K562 (cell line): ENCODE measurements around the gene GPR32. TPM values are rescaled to one million over a fixed set of nuclear protein-coding genes. Genes with fewer than 3 reads are reported as not detected.
A peak's percentile ranks its signal among the peaks of the same experiment; 100 is the strongest.

Experiments used
- JUNB ChIP-seq: fragments of 450-650 bp; formaldehyde crosslinking; conservative IDR thresholded peaks from 2 replicates; pipeline ENCODE4 v1.4.0; 2020; ENCODE audit warnings: mild to moderate bottlenecking
- NFYB ChIP-seq: IDR thresholded peaks from 2 replicates; pipeline ENCODE4 v1.6.1; 2011; ENCODE audit warnings: mild to moderate bottlenecking, moderate library complexity; ENCODE audit not compliant: insufficient read length; ENCODE audit errors: extremely low read depth
- PML ChIP-seq: IDR thresholded peaks from 2 replicates; pipeline ENCODE4 v1.6.1; 2012; ENCODE audit warnings: low read length, inconsistent platforms
- ZNF146 ChIP-seq: IDR thresholded peaks from one replicate; pipeline ENCODE4 v1.6.1; 2018; ENCODE audit warnings: missing compliant biosample characterization; ENCODE audit not compliant: unreplicated experiment
- ZNF717 ChIP-seq: fragments of 250-450 bp; sonication (Bioruptor Pico); IDR thresholded peaks from 2 replicates; pipeline ENCODE4 v1.5.0; 2021
- polyA plus RNA-seq, 8 experiments: library from polyadenylated mRNA; depleted of rRNA in 4 of 8; stranded (reverse) in 5 of 8; unstranded in 3 of 8; fragments of >200 nt; fragmentation: Nextera tagmentation in 2 of 8; fragmentation: Illumina TruSeq in 1 of 8; extraction: Ambion mirVana in 2 of 8; extraction: Trizol in 1 of 8; gene quantifications; 2 replicates each; pipeline versions ENCODE4 v1.2.1 to v1.2.3, GENCODE V29; 2011 to 2014; ENCODE audit warnings: inconsistent platforms in 1 of 8, missing spikeins in 1 of 8
- total RNA-seq, 7 experiments: library from RNA; depleted of rRNA in 6 of 7; stranded (reverse); fragments of >200 nt in 6 of 7; fragmentation: Illumina TruSeq in 2 of 7; extraction: Trizol in 2 of 7; gene quantifications; 2 replicates each; pipeline versions ENCODE4 v1.2.1 to v1.2.3, GENCODE V29; 2011 to 2021; ENCODE audit warnings: low replicate concordance in 1 of 7
- TF ChIP-seq, protein P1 (sequence below): sonication (generic); formaldehyde crosslinking; IDR thresholded peaks from 2 replicates; pipeline ENCODE4 v1.8.1; 2022; ENCODE audit warnings: missing genetic modification reagents
- TF ChIP-seq, protein P2 (sequence below), 2 experiments: fragments of 450-650 bp; IDR thresholded peaks; 2 replicates each; pipeline ENCODE4 v1.6.1; 2016; ENCODE audit warnings: mild to moderate bottlenecking in 2 of 2, borderline replicate concordance in 1 of 2, low read depth in 1 of 2, moderate library complexity in 1 of 2

The GPR32 gene
- total and polyA plus RNA-seq, 9 of the 15 experiments (the other 6 are each of a cell fraction or from before 2014, with no cell fraction given), result not detected

DNA sequence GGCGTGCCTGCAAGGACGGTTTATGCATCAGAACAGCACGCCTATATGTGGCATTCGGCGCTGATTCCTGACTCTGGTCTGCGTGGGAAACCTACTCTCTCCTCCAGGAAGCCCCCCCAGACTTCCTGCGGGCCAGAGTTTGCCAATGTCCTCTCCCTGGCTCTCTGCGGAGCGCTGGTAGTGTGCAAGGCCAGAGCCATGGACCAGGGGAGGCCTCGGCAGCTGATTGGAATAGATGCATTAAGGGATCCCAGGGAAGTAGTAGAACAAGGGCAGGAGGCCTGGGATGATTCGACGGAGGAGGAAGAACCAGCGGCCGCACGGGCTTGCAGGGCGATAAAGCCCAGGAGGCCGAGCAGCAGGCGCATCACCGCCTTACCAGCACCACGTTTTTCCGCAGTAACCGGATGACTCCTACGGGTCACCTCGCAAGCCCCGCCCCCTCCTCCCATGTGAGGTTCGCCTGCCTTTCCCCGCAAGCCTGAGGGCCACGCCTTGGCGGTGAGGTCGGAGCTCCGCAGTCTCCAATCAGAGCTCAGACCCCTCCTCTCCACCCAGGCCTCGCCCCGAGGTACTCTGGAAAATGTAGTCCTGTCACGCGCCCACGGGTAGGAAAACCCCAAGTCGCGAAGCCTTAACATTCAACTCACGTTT is 42.1 kb upstream of the GPR32 start (continued):
- TF ChIP-seq JUNB (CRISPR knock-in tag), result no peak
- TF ChIP-seq, protein P1, sequence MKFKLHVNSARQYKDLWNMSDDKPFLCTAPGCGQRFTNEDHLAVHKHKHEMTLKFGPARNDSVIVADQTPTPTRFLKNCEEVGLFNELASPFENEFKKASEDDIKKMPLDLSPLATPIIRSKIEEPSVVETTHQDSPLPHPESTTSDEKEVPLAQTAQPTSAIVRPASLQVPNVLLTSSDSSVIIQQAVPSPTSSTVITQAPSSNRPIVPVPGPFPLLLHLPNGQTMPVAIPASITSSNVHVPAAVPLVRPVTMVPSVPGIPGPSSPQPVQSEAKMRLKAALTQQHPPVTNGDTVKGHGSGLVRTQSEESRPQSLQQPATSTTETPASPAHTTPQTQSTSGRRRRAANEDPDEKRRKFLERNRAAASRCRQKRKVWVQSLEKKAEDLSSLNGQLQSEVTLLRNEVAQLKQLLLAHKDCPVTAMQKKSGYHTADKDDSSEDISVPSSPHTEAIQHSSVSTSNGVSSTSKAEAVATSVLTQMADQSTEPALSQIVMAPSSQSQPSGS (CRISPR knock-in tag), result no peak
- TF ChIP-seq ZNF146 (CRISPR knock-in tag), result no peak
- no peak for TF ChIP-seq ZNF717 (CRISPR knock-in tag)
- TF ChIP-seq PML, result 0 out of 2 replicates have a peak, but pooled peaks have one; percentile 36
- TF ChIP-seq, protein P2, sequence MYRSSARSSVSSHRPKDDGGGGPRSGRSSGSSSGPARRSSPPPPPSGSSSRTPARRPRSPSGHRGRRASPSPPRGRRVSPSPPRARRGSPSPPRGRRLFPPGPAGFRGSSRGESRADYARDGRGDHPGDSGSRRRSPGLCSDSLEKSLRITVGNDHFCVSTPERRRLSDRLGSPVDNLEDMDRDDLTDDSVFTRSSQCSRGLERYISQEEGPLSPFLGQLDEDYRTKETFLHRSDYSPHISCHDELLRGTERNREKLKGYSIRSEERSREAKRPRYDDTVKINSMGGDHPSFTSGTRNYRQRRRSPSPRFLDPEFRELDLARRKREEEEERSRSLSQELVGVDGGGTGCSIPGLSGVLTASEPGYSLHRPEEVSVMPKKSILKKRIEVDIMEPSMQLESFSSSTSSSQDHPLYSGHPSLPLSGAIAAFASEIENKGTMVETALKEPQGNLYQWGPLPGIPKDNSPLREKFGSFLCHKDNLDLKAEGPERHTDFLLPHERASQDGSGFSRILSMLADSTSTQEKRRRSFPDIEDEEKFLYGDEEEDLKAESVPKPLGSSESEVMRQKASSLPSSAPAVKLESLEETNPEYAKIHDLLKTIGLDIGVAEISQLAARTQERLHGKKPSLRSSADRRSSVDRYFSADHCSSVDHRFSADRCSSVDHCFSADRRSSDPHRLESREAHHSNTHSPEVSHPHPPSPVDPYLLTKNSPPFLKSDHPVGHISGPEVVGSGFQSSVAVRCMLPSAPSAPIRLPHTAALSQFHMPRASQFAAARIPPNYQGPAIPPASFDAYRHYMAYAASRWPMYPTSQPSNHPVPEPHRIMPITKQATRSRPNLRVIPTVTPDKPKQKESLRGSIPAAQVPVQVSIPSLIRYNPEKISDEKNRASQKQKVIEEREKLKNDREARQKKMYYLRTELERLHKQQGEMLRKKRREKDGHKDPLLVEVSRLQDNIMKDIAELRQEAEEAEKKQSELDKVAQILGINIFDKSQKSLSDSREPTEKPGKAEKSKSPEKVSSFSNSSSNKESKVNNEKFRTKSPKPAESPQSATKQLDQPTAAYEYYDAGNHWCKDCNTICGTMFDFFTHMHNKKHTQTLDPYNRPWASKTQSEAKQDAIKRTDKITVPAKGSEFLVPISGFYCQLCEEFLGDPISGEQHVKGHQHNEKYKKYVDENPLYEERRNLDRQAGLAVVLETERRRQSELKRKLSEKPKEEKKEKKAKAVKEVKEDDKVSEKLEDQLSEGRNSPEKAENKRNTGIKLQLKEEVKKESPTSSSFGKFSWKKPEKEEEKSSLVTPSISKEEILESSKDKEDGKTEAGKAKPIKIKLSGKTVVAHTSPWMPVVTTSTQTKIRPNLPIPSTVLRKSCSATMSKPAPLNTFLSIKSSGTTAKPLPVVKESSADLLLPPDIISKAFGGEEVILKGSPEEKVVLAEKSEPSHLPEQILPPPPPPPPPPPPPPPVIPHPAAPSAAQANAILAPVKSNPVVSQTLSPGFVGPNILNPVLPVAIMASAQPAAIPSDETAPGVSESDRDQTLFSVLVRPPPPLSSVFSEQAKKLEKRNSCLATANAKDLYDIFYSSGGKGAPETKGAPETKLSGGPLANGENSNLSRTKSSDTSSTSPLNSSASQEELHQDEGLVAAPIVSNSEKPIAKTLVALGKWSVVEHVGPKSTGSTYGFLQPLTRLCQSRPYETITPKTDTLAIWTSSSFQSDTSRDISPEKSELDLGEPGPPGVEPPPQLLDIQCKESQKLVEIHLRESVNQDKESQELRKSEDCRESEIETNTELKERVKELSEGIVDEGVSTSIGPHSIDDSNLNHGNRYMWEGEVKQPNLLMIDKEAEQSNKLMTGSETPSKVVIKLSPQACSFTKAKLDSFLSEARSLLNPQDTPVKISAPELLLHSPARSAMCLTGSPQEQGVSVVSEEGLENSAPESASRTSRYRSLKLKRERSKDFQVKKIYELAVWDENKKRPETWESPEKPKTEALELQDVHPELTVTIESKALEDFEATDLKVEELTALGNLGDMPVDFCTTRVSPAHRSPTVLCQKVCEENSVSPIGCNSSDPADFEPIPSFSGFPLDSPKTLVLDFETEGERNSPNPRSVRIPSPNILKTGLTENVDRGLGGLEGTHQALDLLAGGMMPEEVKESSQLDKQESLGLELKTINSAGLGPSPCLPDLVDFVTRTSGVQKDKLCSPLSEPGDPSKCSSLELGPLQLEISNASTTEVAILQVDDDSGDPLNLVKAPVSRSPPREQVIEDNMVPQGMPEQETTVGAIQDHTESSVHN (IDR thresholded peaks at IDR 0.05; ENCODE audit: borderline replicate concordance in 1 of 2, low read depth in 1 of 2), result no peak
- TF ChIP-seq NFYB, result peak; percentile 34
